Body of pancreas (tissue), 4 donors: ENCODE data around the gene RASGEF1C. TPM values are rescaled to one million over a fixed set of nuclear protein-coding genes. Genes with fewer than 3 reads are reported as not detected.

Experiments used
- ATAC-seq: fragments of 150-250 bp; one replicate; pipeline ENCODE4 v1.9.1; 2016
- DNase-seq, 4 donors: peaks; one replicate each; pipeline ENCODE4 v3.0.0-alpha.2; 2019
- H3K27ac ChIP-seq, 4 donors: fragments of 200-600 bp; sonication (generic); 1 replicate in 3 of 4; 2 replicates in 1 of 4; pipeline versions ENCODE4 v1.5.1 to v1.6.1; 2016 to 2019; ENCODE audit warnings: mild to moderate bottlenecking in 1 of 4, mixed read lengths in 1 of 4, moderate library complexity in 1 of 4
- H3K27me3 ChIP-seq, 2 donors: fragments of 200-600 bp; sonication (generic); one replicate each; pipeline ENCODE4 v1.6.0; 2016; ENCODE audit warnings: mild to moderate bottlenecking in 1 of 2
- H3K36me3 ChIP-seq, 2 donors: fragments of 200-600 bp; sonication (generic); replicated peaks in 1 of 2; 2 replicates each; pipeline ENCODE4 v1.5.1; 2016; ENCODE audit warnings: low read depth in 2 of 2; ENCODE audit not compliant: insufficient read depth in 1 of 2
- H3K4me1 ChIP-seq: fragments of 200-600 bp; sonication (generic); one replicate; pipeline ENCODE4 v1.6.0; 2016
- H3K4me3 ChIP-seq, 2 donors: fragments of 200-600 bp; sonication (generic); 1 replicate in 1 of 2; 2 replicates in 1 of 2; pipeline ENCODE4 v1.5.1; 2016 to 2019
- H3K9me3 ChIP-seq, 3 donors: fragments of 200-600 bp; sonication (generic); 1 replicate in 2 of 3; 2 replicates in 1 of 3; pipeline ENCODE4 v1.5.1; 2016
- POLR2A ChIP-seq, 3 donors: fragments of 450-650 bp; IDR thresholded peaks; one replicate each; pipeline ENCODE4 v1.6.1; 2016; ENCODE audit warnings: antibody characterized with exemption in 3 of 3, mild to moderate bottlenecking in 2 of 3
- WGBS, 2 donors: methylation state at CpG; one replicate each; pipeline ENCODE4 v1.1.5; 2017; 5-methylcytosine and 5-hydroxymethylcytosine counted together
- intact Hi-C: fragments of 100-400 bp; cut with DNase I; formaldehyde crosslinking; loops from one replicate; pipeline ENCODE4 v1.15.1; 2023
- total RNA-seq, 2 donors: library from RNA; depleted of rRNA; stranded (reverse); fragments of >200 nt; gene quantifications; one replicate each; pipeline ENCODE4 v1.1.0, GENCODE V29; 2016
- TF ChIP-seq, protein P1 (sequence below), 7 experiments: fragments of 450-650 bp in 4 of 7; fragments of 200-600 bp in 3 of 7; sonication (generic) in 3 of 7; IDR thresholded peaks; one replicate each; pipeline ENCODE4 v1.5.1; 2016 to 2019; ENCODE audit warnings: antibody characterized with exemption in 7 of 7

Gene RASGEF1C
- total RNA-seq, 2 donors from 2014 or later, result not detected

DNA sequence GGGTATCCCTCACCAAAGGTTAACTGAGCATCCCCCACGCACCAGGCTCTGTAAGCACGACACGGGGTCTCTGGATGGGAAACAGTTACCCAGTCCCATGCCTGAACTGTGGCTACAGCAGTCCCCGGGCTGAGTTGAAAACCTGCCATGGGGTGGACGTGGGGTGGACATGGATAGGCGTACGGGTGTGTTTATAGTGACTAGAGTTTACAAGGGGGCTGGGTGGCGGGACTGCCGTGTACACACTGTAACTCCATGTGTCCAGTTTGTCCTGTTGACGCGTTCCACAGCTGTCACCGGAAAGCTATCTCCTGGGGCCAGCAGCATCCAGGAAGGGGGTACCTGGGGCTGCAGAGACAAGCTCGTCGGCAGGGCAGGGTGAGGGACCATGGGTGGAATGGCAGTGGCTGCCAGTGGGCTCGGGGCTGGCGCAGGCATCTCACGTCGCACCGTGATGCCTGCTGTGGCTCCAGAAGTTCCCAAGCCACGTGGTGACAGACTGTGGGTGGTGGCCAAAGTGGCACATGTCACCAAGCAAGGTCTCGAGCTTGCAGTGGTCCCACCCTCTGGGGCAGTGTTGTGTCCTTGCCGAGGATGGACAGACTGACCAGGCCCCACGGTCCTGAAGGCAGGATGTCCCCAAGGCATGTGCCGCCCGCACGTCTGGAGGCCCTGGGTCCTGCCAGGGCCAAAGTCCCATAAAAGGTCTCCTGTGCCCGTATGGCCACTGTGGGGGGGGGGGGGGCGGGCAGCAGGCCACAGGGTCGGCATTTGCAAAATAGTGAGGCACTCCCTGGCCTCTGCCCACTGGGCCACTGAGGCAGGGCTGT lies 108.2 kb downstream of the RASGEF1C start:
- no peak for ATAC-seq
- intact Hi-C loops, result no loop called here
- H3K9me3 ChIP-seq, result no peaks in the 10 kb centered on the region
- WGBS, 2 donors, result 77 to 79% methylated on average over 17 to 24 of the region's 29 CpGs
- no peak overlapping the region for H3K4me3 ChIP-seq
- TF ChIP-seq, protein P1, sequence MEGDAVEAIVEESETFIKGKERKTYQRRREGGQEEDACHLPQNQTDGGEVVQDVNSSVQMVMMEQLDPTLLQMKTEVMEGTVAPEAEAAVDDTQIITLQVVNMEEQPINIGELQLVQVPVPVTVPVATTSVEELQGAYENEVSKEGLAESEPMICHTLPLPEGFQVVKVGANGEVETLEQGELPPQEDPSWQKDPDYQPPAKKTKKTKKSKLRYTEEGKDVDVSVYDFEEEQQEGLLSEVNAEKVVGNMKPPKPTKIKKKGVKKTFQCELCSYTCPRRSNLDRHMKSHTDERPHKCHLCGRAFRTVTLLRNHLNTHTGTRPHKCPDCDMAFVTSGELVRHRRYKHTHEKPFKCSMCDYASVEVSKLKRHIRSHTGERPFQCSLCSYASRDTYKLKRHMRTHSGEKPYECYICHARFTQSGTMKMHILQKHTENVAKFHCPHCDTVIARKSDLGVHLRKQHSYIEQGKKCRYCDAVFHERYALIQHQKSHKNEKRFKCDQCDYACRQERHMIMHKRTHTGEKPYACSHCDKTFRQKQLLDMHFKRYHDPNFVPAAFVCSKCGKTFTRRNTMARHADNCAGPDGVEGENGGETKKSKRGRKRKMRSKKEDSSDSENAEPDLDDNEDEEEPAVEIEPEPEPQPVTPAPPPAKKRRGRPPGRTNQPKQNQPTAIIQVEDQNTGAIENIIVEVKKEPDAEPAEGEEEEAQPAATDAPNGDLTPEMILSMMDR (IDR thresholded peaks at IDR 0.05), result no peak
- no peak for TF ChIP-seq POLR2A (IDR thresholded peaks at IDR 0.05)
- DNase-seq, result peak in 1 of 4 donors; percentile 1
- no peaks in the 10 kb centered on the region for H3K36me3 ChIP-seq
- H3K27me3 ChIP-seq, result no peaks in the 10 kb centered on the region
- H3K4me1 ChIP-seq, result no peaks in the 10 kb centered on the region
- no peak overlapping the region for H3K27ac ChIP-seq

DNA sequence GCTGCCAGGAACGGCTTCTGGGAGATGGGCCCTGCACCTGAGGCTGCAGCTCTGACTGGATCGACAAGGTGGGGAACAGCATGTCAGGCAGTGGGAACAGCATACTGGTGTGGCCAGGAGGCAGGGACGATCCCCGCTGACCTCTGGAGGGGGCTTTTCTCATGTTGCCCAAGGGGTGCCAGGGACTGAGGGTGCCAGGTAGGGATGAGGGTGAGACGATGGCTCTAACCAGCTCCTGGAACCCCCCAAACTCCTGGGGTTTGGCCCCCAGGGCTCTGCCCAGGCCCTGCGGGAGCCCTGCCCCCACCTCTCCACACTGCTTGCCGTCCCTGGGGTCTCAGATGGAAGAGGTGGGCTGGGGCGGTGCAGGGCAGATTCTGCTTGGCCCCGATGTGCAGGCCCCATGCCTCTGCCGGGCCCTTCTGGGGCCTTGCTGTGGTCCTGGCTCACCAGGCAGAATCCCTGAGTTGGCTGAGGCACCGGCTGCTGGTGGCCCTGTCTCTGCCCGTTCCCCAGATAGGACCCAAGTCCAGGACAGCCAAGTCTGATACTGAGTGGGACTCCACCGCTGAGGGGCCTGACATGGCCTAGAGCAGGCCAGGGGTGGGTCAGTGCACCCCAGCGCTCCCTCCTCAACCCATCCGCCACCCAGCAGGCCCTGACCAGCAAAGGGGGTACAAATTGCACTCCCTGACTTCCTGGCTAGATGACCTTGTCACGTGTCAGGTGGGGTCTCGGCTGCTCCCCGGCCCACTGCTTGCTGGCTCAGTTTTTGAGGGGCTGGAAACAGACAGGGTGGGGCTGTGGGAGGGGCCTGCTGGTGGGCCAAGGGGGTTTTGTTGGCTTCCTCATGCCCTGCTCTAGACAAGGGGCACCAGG lies 109.0 kb downstream of the RASGEF1C start:
- no peak for ATAC-seq
- no peaks in the 10 kb centered on the region for H3K36me3 ChIP-seq
- H3K4me3 ChIP-seq, result no peak overlapping the region
- 89 to 95% methylated on average over 4 to 17 of the region's 18 CpGs for WGBS, 2 donors
- TF ChIP-seq POLR2A (IDR thresholded peaks at IDR 0.05), result no peak
- TF ChIP-seq, protein P1 (IDR thresholded peaks at IDR 0.05), result no peak
- DNase-seq, result no peak
- no peaks in the 10 kb centered on the region for H3K4me1 ChIP-seq
- intact Hi-C loops, result loop anchor here (5.0 kb wide), 1 partner anchor 118 kb away; no protein-coding TSS in a partner anchor
- no peak overlapping the region for H3K27ac ChIP-seq
- no peaks in the 10 kb centered on the region for H3K27me3 ChIP-seq
- H3K9me3 ChIP-seq, result no peaks in the 10 kb centered on the region

GRCh38 chr5:180098991-180099732 lies 109.8 kb downstream of the RASGEF1C start:
- DNase-seq (no peak), ATAC-seq (no peak)
- Histone ChIP-seq H3K36me3 (no peaks in the 10 kb centered on the region), H3K27me3 (no peaks in the 10 kb centered on the region), H3K9me3 (no peaks in the 10 kb centered on the region), H3K27ac (no peak overlapping the region), H3K4me3 (no peak overlapping the region), H3K4me1 (no peaks in the 10 kb centered on the region)
- TF ChIP-seq, protein P1 (IDR thresholded peaks at IDR 0.05), result no peak
- no peak for TF ChIP-seq POLR2A (IDR thresholded peaks at IDR 0.05)
- intact Hi-C loops, result loop anchor here (5.0 kb wide), 1 partner anchor 117 kb away; no protein-coding TSS in a partner anchor
- 90 to 100% methylated on average over 3 to 18 of the region's 18 CpGs for WGBS, 2 donors

DNA sequence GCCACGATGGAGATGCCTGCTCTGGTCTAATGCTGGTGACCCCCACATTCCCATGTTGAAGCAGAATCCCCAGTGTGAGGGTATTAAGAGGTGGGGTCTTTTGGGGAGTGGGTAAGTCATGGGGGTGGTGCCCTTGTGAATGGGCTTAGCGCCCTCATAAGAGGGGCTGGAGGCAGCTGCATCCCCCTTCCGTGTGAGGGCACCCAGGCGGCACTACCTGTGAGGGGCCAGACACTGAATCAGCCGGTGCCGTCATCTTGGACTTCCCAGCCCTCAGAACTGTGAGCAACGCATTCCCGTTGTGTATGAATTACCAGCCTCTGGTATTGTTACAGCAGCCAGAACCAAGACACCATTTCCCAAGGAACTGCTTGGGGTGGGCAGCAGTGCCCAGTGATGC lies 110.5 kb downstream of the RASGEF1C start:
- Histone ChIP-seq H3K9me3 (no peaks in the 10 kb centered on the region), H3K4me1 (no peaks in the 10 kb centered on the region), H3K36me3 (no peaks in the 10 kb centered on the region), H3K27me3 (no peaks in the 10 kb centered on the region), H3K27ac (no peak overlapping the region), H3K4me3 (no peak overlapping the region)
- no peak for ATAC-seq
- intact Hi-C loops, result loop anchor here (5.0 kb wide), 1 partner anchor 116 kb away; no protein-coding TSS in a partner anchor
- 92 to 93% methylated on average over 7 to 8 of the region's 8 CpGs for WGBS, 2 donors
- no peak for DNase-seq
- TF ChIP-seq POLR2A (IDR thresholded peaks at IDR 0.05), result no peak
- TF ChIP-seq, protein P1 (IDR thresholded peaks at IDR 0.05), result no peak
